Activated CD8-positive, alpha-beta memory T cell treated with anti-CD3 and anti-CD28 coated beads for 36 hours (primary cell): ENCODE measurements around the gene OR52H1. TPM values are rescaled to one million over a fixed set of nuclear protein-coding genes. Genes with fewer than 3 reads are reported as not detected.

Source experiments
- total RNA-seq, 2 experiments: library from RNA; stranded (reverse); gene quantifications; one replicate each; pipeline ENCODE4 v1.2.3, GENCODE V29; 2021

Gene OR52H1
- total RNA-seq, 2 experiments from 2014 or later, result not detected

Other genes with a start within 250 kb of the OR52H1 start
- gene OR51B4, start 246.6 kb downstream of the OR52H1 start, total RNA-seq, result not detected
- gene OR51B2, start 224.2 kb downstream of the OR52H1 start, total RNA-seq, result not detected
- not detected for gene OR51B5, start 205.0 kb downstream of the OR52H1 start, total RNA-seq
- not detected for gene OR51B6, start 197.0 kb downstream of the OR52H1 start, total RNA-seq
- not detected for gene OR51M1, start 164.7 kb downstream of the OR52H1 start, total RNA-seq
- not detected for gene OR51Q1, start 126.4 kb downstream of the OR52H1 start, total RNA-seq
- gene OR51I1, start 107.0 kb downstream of the OR52H1 start, total RNA-seq, result not detected
- gene OR51I2, start 99.2 kb downstream of the OR52H1 start, total RNA-seq, result not detected
- not detected for gene OR52D1, start 59.9 kb downstream of the OR52H1 start, total RNA-seq
- gene UBQLN3, start 38.6 kb downstream of the OR52H1 start, total RNA-seq, result not detected
- under 1 TPM in 1 of 2 experiments, not detected in 1; 0.10 TPM for gene UBQLNL, start 31.8 kb downstream of the OR52H1 start, total RNA-seq
- not detected for gene OR52B6, start 32.3 kb upstream of the OR52H1 start, total RNA-seq
- under 1 TPM; 0.23 to 0.44 TPM for gene TRIM6, start 48.1 kb upstream of the OR52H1 start, total RNA-seq
- gene TRIM34, start 76.5 kb upstream of the OR52H1 start, total RNA-seq, result 1 to 10 TPM; 3.6 to 4.8 TPM
- gene TRIM5, start 136.5 kb upstream of the OR52H1 start, total RNA-seq, result 1 to 10 TPM; 5.6 to 6.1 TPM
- 10 to 100 TPM; 67.9 to 68.5 TPM for gene TRIM22, start 141.2 kb upstream of the OR52H1 start, total RNA-seq
- gene OR56B1, start 187.9 kb upstream of the OR52H1 start, total RNA-seq, result not detected
- gene OR52N4, start 205.7 kb upstream of the OR52H1 start, total RNA-seq, result under 1 TPM in 1 of 2 experiments, not detected in 1; 0.21 TPM
- not detected for gene OR52N5, start 234.8 kb upstream of the OR52H1 start, total RNA-seq
- gene OR52N1, start 242.7 kb upstream of the OR52H1 start, total RNA-seq, result not detected